ENCODE measurements around the gene RELN. TPM values are rescaled to one million over a fixed set of nuclear protein-coding genes. Genes with fewer than 3 reads are reported as not detected.

RELN gene
- total RNA-seq, 2 experiments from 2014 or later, result not detected

- DNase-seq (no peak), ATAC-seq (no peak)
- CTCF ChIA-PET, result no interaction called here
- peaks cover 43% of the 10 kb centered on the region for H3K27me3 Mint-ChIP-seq
- H3K4me3 Mint-ChIP-seq, result no peak overlapping the region
- H3K36me3 Mint-ChIP-seq, result no peaks in the 10 kb centered on the region
- no peaks in the 10 kb centered on the region for H3K9me3 Mint-ChIP-seq (ENCODE audit: low read depth)
- H3K4me1 Mint-ChIP-seq, result no peaks in the 10 kb centered on the region
- no peak overlapping the region for H3K27ac Mint-ChIP-seq
These were observed 417.9 kb downstream of the RELN start for GRCh38 chr7:103571586-103571985.

GRCh38 chr7:103569621-103570305 is 419.7 kb downstream of the RELN start:
- no peak overlapping the region for H3K27ac Mint-ChIP-seq
- no peaks in the 10 kb centered on the region for H3K36me3 Mint-ChIP-seq
- H3K4me1 Mint-ChIP-seq, result peaks cover 3% of the 10 kb centered on the region
- H3K4me3 Mint-ChIP-seq, result no peak overlapping the region
- no peak for ATAC-seq
- H3K9me3 Mint-ChIP-seq (ENCODE audit: low read depth), result no peaks in the 10 kb centered on the region
- DNase-seq, result no peak
- H3K27me3 Mint-ChIP-seq, result peaks cover 42% of the 10 kb centered on the region
- CTCF ChIA-PET, result no interaction called here

GRCh38 chr7:103564416-103564815 is 425.0 kb downstream of the RELN start:
- no peak for DNase-seq
- Mint-ChIP-seq H3K27ac (no peak overlapping the region), H3K4me3 (no peak overlapping the region), H3K27me3 (peaks cover 37% of the 10 kb centered on the region), H3K9me3 (ENCODE audit: low read depth) (no peaks in the 10 kb centered on the region), H3K36me3 (no peaks in the 10 kb centered on the region), H3K4me1 (peaks cover 6% of the 10 kb centered on the region)
- CTCF ChIA-PET, result no interaction called here
- no peak for ATAC-seq

DNA sequence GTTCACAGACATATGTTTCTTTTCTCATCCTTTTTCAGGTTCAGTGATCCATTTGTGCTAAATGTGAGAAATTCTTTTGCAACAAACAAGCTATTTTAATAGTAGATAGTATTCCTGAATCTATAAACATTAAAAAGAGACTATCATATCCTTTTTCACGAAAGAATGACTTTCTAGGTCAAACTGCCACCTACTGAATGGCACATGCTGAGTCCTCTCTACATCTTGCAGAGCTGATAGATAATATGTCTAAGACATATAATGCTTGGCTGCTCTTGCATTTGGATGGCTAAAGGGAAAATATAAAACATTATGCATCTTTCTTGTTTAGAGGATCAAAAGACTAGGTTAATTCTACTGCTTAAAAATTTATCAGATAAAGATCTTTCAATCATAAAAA is 429.3 kb downstream of the RELN start:
- no peak overlapping the region for H3K27ac Mint-ChIP-seq
- no peaks in the 10 kb centered on the region for H3K36me3 Mint-ChIP-seq
- DNase-seq, result no peak
- H3K27me3 Mint-ChIP-seq, result peaks cover 24% of the 10 kb centered on the region
- H3K4me3 Mint-ChIP-seq, result no peak overlapping the region
- CTCF ChIA-PET, result no interaction called here
- H3K9me3 Mint-ChIP-seq (ENCODE audit: low read depth), result no peaks in the 10 kb centered on the region
- peaks cover 3% of the 10 kb centered on the region for H3K4me1 Mint-ChIP-seq
- no peak for ATAC-seq

GRCh38 chr7:103551016-103551415 is 438.4 kb downstream of the RELN start:
- DNase-seq, result no peak
- H3K9me3 Mint-ChIP-seq (ENCODE audit: low read depth), result no peaks in the 10 kb centered on the region
- H3K36me3 Mint-ChIP-seq, result no peaks in the 10 kb centered on the region
- no peak overlapping the region for H3K4me3 Mint-ChIP-seq
- no peak for ATAC-seq
- CTCF ChIA-PET, result no interaction called here
- no peaks in the 10 kb centered on the region for H3K4me1 Mint-ChIP-seq
- H3K27ac Mint-ChIP-seq, result no peak overlapping the region
- peaks cover 10% of the 10 kb centered on the region for H3K27me3 Mint-ChIP-seq

DNA sequence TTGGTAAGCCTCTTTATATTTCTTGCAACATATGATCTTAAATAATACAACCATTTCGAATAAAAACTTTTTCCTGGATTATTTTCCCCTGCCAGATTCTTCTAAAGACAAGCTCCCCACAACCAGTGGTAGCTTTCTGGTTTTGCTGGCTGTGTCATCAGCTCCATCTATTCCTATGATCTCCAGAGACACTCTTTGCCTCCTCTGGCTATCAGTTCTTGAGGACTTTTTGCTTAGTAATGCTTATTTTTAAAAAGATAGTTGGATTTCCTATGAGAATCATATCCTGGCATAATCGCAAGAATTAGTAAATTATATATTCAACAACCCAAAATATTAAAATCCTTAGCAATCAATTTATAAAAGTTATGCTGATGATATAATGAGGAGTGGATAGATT is 439.7 kb downstream of the RELN start:
- no peaks in the 10 kb centered on the region for H3K4me1 Mint-ChIP-seq
- no peak for ATAC-seq
- CTCF ChIA-PET, result no interaction called here
- no peak overlapping the region for H3K4me3 Mint-ChIP-seq
- no peaks in the 10 kb centered on the region for H3K36me3 Mint-ChIP-seq
- no peaks in the 10 kb centered on the region for H3K9me3 Mint-ChIP-seq (ENCODE audit: low read depth)
- no peak overlapping the region for H3K27ac Mint-ChIP-seq
- peaks cover 16% of the 10 kb centered on the region for H3K27me3 Mint-ChIP-seq
- no peak for DNase-seq

GRCh38 chr7:103547451-103548284 is 441.8 kb downstream of the RELN start:
- no peak overlapping the region for H3K4me3 Mint-ChIP-seq
- H3K9me3 Mint-ChIP-seq (ENCODE audit: low read depth), result no peaks in the 10 kb centered on the region
- no peak for ATAC-seq
- H3K27ac Mint-ChIP-seq, result no peak overlapping the region
- CTCF ChIA-PET, result no interaction called here
- no peak for DNase-seq
- no peaks in the 10 kb centered on the region for H3K4me1 Mint-ChIP-seq
- H3K27me3 Mint-ChIP-seq, result peaks cover 14% of the 10 kb centered on the region
- no peaks in the 10 kb centered on the region for H3K36me3 Mint-ChIP-seq

GRCh38 chr7:103542470-103542869 is 447.0 kb downstream of the RELN start:
- CTCF ChIA-PET, result no interaction called here
- DNase-seq (no peak), ATAC-seq (no peak)
- H3K36me3 Mint-ChIP-seq, result no peaks in the 10 kb centered on the region
- H3K27ac Mint-ChIP-seq, result no peak overlapping the region
- H3K9me3 Mint-ChIP-seq (ENCODE audit: low read depth), result no peaks in the 10 kb centered on the region
- H3K27me3 Mint-ChIP-seq, result peaks cover 22% of the 10 kb centered on the region
- H3K4me3 Mint-ChIP-seq, result no peak overlapping the region
- no peaks in the 10 kb centered on the region for H3K4me1 Mint-ChIP-seq

DNA sequence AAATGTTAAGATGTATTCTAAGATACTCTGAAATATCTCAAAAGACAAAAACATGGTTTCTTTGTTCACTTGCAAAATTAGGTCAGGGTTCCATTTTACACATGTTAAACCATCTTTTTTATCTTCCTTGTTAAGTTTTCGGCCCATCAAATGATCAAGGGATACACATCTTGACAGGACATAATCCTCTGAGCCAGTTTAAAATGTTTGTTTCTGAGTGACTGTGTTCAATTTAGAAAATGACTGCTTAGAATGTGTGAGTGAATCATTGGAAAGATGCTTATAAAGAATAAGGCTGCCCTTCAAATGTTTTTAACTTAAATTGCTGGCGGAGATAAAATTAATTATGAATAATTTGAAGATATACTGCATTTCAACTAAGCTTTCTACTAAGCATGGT is 447.5 kb downstream of the RELN start:
- H3K9me3 Mint-ChIP-seq (ENCODE audit: low read depth), result no peaks in the 10 kb centered on the region
- no peaks in the 10 kb centered on the region for H3K4me1 Mint-ChIP-seq
- H3K4me3 Mint-ChIP-seq, result no peak overlapping the region
- H3K36me3 Mint-ChIP-seq, result no peaks in the 10 kb centered on the region
- H3K27me3 Mint-ChIP-seq, result peaks cover 23% of the 10 kb centered on the region
- CTCF ChIA-PET, result no interaction called here
- DNase-seq (no peak), ATAC-seq (no peak)
- no peak overlapping the region for H3K27ac Mint-ChIP-seq

DNA sequence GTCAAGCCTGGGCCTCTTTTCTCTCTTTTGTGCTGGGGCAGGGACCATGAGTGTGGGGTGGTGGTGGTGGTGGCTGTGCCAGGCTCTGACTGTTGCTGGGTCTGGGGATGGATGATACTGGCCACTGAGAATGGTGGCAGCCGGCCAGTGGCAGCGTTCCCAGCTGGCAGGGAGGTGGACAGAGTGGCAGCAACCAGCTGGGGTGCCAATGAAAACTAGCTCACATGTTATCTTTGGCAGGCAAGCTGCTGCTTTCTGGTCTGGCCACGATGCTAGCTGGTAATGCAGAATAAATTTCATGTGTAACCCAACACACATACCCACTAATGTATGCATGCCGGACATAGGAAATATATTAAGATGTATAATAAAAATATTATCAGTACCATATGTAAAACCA is 448.4 kb downstream of the RELN start:
- DNase-seq, result no peak
- Mint-ChIP-seq H3K9me3 (ENCODE audit: low read depth) (no peaks in the 10 kb centered on the region), H3K36me3 (no peaks in the 10 kb centered on the region), H3K4me3 (no peak overlapping the region), H3K27me3 (peaks cover 21% of the 10 kb centered on the region), H3K4me1 (no peaks in the 10 kb centered on the region), H3K27ac (no peak overlapping the region)
- CTCF ChIA-PET, result no interaction called here
- ATAC-seq, result no peak

GRCh38 chr7:103540338-103540737 is 449.1 kb downstream of the RELN start:
- H3K36me3 Mint-ChIP-seq, result no peaks in the 10 kb centered on the region
- H3K27me3 Mint-ChIP-seq, result peaks cover 18% of the 10 kb centered on the region
- no peak overlapping the region for H3K4me3 Mint-ChIP-seq

GRCh38 chr7:103539875-103540274 is 449.6 kb downstream of the RELN start:
- Mint-ChIP-seq H3K27me3 (peaks cover 15% of the 10 kb centered on the region), H3K4me3 (no peak overlapping the region), H3K9me3 (ENCODE audit: low read depth) (no peaks in the 10 kb centered on the region), H3K4me1 (no peaks in the 10 kb centered on the region), H3K27ac (no peak overlapping the region), H3K36me3 (no peaks in the 10 kb centered on the region)
- ATAC-seq (no peak), DNase-seq (no peak)
- CTCF ChIA-PET, result no interaction called here

More at GRCh38 chr7:103540338-103540737, 449.1 kb downstream of the RELN start:
- Mint-ChIP-seq H3K9me3 (ENCODE audit: low read depth) (no peaks in the 10 kb centered on the region), H3K27ac (no peak overlapping the region), H3K4me1 (no peaks in the 10 kb centered on the region)
- DNase-seq, result no peak
- ATAC-seq, result no peak
- CTCF ChIA-PET, result no interaction called here

GRCh38 chr7:103538964-103539709 is 450.3 kb downstream of the RELN start:
- Mint-ChIP-seq H3K4me1 (no peaks in the 10 kb centered on the region), H3K9me3 (ENCODE audit: low read depth) (no peaks in the 10 kb centered on the region), H3K27ac (no peak overlapping the region), H3K36me3 (no peaks in the 10 kb centered on the region), H3K27me3 (peaks cover 15% of the 10 kb centered on the region), H3K4me3 (no peak overlapping the region)
- DNase-seq (no peak), ATAC-seq (no peak)
- CTCF ChIA-PET, result no interaction called here

DNA sequence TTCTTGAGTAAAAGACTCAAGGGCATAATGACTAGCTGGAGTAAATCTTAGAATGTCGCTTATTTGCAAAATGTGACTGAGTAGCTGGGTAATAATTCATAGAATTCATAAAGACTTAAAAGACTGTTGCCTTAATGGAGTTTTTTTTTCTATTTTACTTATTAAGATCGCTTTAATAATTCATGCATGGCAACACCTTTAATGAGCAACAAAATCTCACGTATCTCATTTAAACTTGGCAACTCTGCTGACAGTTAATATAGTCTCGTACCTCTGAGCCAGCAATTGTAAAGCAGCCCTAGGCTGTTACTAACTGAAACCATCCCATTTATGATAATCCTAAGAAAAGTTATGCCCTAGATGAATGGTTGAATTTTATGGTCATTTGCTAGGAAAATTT is 455.7 kb downstream of the RELN start:
- no peaks in the 10 kb centered on the region for H3K36me3 Mint-ChIP-seq
- CTCF ChIA-PET, result no interaction called here
- H3K27me3 Mint-ChIP-seq, result peaks cover 24% of the 10 kb centered on the region
- no peaks in the 10 kb centered on the region for H3K9me3 Mint-ChIP-seq (ENCODE audit: low read depth)
- H3K27ac Mint-ChIP-seq, result no peak overlapping the region
- no peaks in the 10 kb centered on the region for H3K4me1 Mint-ChIP-seq
- no peak overlapping the region for H3K4me3 Mint-ChIP-seq
- DNase-seq, result no peak
- ATAC-seq, result no peak

All from activated CD8-positive, alpha-beta memory T cell treated with anti-CD3 and anti-CD28 coated beads, Interleukin-2, amount 10 ng/mL, durations not matched to agents 7 days and 5 days (primary cell).